PC-9 (cell line): ENCODE data around the gene STARD8.

Experiments
- CTCF ChIP-seq: fragments of 200-600 bp; sonication (generic); conservative IDR thresholded peaks from 2 replicates; pipeline ENCODE4 v1.6.1; 2017; ENCODE audit warnings: mixed run types, antibody characterized with exemption, mild to moderate bottlenecking, moderate library complexity
- EZH2 ChIP-seq: fragments of 200-600 bp; sonication (generic); IDR thresholded peaks from 2 replicates; pipeline ENCODE4 v1.8.0; 2017; ENCODE audit warnings: antibody characterized with exemption, low read depth

GRCh38 chrX:68721991-68722860 lies 74.8 kb downstream of the STARD8 start:
- TF ChIP-seq CTCF (no peak), EZH2 (no peak)
